NCI-H2029 (cell line): ENCODE measurements around the gene HLA-DMA.

Experiments
- DNase-seq: peaks from one replicate; lab custom pipeline; 2025; lab: John Stamatoyannopoulos, UW

Gene HLA-DMA

DNA sequence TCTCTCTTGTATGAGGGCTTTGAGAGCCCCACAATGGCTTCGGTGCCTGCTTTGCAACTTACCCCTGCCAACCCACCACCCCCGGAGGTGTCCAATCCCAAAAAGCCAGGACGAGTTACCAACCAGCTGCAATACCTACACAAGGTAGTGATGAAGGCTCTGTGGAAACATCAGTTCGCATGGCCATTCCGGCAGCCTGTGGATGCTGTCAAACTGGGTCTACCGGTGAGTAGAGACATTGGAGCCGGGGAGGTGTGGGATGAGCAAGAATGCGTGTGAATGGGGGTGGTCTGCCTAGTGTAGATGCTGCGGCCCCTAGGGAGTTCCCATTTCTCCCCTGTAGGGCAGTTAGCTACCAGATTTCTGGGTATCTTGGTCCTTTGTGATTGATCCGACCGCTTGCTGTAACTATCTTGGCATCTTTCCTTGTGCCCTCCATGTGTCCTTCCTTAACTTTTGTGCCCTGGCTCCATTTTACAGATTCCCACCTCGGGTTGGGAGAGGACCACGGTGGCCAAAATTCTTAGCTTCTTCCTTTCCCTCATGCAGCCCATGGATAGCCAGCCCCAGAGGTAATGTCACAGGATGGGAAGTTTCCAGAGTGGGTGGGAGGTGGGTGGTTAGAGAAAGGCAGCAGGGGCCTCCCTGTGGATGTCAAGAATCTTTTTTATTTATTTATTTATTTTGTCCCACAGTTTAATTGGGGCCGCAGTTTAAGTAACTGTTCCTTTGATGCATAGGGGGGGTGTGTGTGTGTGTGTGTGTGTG lies 21.8 kb upstream of the HLA-DMA start:
- DNase-seq, result no peak

DNA sequence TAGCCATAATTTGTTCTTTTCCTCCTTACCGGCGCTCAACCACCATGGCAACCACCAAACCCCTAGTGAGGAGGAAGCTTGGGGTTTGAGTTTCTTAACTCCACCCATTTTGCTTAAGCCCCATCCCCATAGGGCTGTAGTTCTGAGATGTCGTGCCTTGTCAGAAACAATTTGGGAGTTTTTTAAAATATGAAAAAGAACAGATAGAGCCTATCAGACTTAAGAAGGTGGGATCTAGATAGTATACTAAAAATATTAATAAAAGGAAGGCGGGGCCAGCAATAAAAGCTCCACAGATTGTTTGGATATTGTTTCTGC lies 21.1 kb upstream of the HLA-DMA start:
- peak; percentile 9 for DNase-seq

DNA sequence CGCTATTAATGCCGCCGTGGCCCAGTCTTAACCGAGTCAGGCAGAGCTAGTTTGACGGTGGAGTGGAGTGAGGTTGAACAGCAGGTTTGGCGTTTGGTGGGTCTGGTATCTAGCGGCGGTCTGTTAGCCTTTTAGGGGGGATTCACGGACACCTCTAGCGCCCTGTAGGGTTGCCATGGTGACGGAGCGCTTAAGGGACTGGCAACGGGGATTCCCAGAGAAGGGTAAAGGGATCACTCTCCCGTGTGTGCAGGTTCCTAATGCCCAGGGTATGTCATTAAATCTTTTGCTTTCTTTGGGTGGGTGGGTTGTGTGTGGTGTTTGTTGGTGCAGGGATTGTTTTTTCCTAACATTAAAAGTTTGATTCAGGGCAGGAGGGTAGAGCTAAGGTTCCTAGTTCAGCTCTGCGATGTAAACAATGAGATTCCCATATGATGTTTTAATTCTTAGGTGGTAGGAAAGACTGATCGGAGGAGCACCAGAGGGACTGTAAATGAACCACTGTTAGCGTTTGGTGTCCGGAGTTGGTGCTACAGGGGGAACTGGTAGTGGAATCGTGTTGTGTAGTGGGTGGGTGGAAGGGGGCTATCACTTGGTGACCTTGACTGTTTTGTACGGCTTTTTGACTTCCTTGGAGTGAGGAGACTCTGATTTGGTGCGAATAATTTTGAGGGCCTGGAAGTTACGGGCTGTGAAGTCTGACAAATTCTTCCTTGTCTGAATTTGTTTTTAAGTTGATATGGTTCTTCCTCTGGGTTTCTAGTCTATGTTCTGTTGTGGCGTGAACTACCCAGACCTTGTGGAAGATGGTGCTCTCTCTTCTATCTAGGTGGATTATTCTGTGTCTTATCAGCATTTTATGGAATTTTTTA lies 20.5 kb upstream of the HLA-DMA start:
- DNase-seq, result peak; percentile 58

DNA sequence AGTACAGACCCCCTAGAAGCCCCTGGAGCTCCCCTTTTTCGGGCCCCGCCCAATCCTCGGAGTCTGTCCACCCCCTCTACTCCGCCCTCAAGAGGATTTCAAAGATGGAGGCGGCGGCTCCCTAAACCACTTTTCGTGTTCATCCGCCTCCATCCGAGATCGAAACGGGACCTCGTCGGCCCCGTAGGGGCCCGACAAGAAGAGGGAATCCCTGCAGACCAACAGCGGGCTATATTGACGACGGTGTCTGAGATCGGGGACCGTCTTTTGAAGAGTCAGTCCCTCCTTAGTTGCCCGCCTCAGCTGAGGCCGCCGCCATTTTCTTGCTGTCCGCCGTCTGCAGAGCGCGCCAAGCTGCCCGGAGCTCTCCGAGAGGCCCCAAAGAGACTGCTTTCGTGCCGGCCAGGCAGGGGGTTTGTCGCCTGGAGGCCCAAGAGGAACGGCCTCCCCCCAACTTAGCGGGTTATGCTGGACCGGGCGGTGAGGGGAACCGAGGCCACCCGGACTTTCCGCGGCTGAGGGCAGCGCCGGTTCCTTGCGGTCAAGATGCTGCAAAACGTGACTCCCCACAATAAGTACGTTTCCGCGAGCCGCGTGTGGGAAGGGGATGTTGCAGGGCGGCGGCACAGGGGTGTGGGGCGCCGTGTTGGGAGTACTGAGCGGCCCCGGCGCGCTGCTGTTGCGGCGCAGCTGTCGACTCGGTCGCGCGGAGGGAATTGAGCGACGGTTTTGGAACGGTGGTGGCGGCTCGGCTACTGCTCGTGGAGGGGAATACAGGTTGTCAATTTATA lies 19.7 kb upstream of the HLA-DMA start:
- DNase-seq, result no peak

DNA sequence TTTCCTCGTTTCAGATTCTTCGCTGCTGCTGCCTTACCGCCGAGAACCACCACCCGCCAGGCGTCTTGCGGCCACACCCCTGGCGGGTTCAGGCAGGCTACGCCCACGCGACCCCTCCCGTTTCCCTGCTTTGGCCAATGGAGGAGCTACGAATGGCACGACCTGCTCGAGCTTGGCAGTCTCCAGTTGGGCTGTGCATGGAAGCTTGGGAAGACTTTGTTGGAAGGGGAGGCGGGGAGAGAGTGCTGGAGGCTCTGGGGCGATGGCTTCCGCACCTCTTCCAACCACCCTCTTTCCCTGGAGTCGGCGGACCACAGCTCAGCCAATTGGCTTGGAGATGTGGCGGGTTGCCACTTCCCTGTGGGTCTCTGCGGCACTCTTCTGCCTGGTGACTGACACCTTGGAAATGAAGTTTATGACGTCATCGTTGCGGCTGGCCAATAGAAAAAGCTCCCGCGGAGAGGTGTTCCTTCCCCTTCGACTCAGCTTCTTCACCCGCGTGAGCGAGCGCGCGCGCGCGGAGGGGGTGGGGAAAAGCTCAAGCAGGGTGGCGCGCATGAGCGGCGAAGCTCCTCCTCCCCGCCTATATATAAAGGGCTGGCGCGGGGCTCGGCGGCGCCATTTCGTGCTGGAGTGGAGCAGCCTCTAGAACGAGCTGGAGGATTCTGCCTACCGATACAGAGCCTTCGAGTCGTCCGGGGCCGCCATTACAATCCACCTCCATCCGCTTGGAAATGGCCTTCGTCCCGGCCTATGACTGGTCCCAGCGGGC lies 18.9 kb upstream of the HLA-DMA start:
- DNase-seq, result peak; percentile 99

DNA sequence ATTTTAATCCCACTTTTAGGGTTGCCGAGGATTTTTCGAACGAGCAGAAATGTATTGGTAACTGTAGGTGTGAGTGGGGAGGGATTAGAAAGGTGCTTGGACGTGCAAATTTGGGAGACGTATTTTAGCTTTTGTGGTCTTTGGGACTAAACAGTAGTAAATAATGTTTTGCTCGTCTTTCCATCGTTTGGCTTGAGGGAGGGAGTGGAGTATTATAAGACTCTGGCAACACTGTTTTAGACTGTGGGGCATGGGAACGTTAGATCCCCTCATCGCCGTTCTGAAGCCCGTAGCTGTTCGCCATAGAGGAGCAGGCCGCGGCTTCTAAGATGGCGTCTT lies 18.3 kb upstream of the HLA-DMA start:
- DNase-seq, result no peak

DNA sequence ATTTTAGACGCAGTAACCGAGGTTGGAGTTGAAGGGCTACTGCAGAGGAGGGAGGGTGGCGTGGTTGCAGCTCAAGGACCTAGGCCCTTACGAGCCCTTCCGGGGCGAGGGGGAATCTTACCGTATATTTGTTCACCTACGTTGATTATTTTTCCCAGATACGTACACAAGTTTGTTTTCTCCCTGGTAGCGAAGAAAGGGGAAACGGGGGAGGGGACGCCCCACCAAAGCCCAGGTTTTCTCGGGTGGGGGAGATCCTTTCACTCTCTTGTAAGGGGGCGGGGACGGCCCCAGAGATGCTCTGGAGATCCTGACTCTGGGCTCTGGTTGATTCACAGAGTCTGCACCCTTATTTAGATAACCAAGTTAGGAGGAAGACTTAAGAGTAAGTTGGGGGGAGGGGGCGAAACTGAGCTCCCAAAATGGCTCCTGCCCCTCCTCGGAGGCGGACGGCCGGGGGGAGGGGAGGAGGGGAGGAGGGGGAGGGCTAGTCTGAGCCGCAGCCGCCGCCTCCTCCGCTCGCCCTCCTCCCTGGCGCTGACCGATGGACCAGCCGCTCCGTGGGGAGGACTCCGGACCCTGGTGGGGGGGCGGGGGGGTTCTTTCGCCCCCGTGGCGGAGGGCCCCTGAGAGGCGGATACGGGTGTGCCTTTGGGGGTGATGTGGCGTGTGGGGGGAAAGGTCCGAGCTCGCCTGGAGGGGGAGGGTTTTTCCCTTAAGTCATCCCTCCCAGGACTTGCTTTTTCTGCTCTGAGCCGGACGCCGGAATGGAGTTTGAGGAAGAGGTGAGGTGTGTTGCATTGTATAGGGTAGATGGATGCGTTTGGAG lies 17.7 kb upstream of the HLA-DMA start:
- DNase-seq, result peak; percentile 82

DNA sequence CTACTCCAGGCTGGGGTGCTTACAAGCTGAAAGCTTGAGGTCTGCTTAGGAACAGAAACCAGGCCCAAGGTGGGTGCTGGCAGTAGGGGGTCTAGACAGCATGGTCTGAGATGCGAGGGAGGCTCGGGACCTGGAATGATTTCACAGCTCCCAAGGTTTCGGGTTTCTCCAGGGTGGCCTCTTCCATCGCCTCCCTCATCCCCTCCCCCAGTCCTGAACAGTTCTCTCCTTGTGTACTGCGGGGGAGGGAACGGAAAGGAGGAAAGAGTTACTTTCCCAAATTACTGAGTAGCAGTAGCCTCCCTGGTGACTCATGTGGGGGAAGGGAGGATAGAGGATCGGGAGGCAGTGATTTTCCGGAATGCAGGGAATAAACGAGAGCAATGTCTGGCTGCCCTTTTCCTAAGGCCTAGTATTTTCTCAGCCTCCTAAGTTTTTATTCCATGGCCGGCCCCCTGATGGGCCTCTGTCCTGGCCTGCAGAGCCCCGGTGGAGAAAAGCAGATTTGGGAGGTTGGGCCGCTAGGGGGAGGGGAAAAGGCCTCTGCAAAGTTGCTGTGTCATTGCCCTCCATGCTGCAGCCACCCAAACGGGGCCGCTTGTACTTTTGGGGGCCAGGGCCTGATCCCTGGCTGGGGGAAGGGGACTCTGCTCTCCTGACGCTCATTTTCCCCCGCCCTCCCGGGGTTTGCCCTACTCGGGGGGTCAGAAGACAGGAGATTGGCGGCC lies 17.0 kb upstream of the HLA-DMA start:
- peak; percentile 75 for DNase-seq

DNA sequence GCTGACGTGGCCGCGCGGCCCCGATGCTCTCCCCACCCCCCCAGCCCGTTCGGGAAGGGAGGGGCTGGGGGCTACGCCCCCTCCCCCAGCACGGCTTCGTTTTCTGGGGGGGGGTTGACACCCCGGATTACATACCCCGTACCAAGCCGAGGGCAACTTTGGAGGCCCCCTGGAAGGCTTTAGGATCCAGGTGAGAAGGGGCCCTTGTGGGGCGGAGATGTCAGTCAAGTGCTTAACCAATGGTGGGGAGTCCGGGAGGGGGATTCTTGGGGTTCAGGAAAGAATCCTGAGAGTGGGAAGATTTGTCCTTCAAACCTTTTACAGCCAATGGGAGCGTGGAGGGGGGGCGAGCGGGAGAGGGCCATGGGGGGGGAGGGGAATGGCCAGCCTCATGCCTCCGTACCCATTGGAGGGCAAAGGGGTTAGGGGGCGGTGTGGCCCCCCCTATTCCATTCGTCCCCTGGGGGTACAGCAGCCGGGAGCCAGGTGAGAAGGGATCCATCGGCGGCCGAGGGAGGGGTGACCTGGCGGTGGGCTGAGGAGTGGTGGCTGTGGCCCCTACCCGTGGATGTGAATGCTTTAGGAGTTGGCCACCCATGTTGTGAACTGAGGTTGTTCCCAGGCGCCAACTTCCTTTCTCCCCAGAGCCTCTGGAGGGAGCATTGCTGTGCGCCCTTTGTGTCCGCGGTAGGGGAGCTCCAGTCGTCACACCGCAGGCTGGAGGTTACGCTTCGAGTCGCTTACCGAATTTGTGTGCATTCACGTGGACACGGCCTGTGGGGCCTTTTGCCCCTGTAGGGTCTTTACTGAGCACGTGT lies 16.2 kb upstream of the HLA-DMA start:
- peak; percentile 72 for DNase-seq

DNA sequence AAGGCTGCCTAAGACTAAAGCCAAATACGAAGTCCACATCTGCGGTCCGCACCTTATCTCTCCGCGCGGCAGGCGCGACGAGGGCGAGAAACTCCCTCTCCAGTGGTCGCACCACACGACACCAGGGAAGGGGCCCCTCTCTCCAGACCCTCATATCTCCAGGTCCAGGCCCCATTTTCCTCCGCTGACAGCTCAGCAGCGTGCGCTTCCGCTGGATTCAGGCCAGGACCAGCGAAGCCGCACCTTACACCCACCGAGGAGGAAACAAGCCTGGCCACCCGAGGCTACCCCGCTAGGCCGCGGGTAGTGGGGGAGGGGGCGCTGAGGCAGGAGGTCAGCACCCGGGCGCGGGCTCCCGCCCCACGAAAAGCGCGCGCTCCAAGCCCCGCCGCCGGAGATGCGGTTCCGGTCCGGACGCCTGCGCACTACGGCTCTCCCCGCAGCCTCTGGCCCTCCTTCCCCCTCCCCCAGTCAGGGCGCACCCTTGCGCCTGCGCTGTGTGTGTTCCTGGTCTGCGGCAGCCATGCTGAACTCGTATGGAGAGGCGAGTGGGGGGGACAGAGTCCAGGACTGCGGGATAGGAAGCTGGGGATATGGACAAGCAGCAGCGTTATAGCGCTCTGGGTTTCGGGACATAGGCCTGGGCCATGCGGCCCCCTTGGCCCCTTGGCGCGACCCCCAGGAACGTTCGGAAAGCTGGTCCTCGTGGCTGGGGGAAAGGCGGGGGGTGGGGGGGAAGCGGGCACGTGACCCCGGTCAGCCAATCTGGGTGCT lies 15.4 kb upstream of the HLA-DMA start, which contains the start of gene BRD2:
Gene BRD2, plus strand, starts transcription at position 502 of the 774 bp plus-strand sequence. CDS start 4,305 bp downstream, outside the sequence.
- peak; percentile 92 for DNase-seq

DNA sequence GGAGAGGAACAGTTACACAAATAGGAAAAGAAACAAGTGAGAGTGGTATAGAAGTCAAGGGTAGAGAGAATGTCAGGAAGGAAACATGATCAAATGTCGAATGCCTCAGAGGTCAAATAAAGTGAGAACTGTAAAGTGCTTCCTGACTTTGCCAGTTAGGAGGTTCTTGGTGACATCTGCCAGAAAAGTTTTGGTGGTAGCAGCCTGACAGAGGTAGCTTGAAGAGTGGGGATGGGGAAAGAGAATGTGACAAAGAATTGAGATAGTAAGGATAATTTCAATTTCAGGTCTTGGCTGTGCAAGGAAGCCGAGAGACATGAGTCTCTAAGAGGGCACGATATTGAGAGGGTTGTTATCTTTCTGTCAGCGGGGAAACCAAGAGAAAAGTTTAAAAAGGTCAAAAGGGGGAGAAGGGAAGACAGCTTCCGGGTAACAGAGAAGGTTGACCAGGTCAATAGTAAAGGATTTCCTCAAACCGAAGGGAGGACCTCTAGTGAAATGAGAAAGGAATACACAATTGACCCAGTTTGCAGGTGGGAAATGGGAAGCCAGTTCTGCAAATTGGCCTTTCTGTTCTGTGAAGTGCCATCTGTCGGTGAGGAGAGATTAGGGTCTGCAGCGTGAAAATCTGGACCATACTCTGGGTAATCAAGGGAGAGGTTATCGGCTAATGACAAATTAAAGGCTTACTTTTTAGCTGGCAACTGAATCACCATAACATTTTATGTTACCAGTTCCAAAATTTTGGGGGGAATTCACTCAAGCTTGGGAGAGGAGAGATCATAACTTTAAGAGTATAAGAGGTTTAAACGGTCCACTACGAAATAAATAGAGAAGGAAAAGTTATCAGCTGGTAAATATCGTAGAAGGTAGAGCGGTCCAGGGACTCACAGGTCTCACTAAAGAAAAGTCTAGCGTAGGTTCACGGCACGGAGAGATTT lies 14.5 kb upstream of the HLA-DMA start:
- DNase-seq, result peak; percentile 6

DNA sequence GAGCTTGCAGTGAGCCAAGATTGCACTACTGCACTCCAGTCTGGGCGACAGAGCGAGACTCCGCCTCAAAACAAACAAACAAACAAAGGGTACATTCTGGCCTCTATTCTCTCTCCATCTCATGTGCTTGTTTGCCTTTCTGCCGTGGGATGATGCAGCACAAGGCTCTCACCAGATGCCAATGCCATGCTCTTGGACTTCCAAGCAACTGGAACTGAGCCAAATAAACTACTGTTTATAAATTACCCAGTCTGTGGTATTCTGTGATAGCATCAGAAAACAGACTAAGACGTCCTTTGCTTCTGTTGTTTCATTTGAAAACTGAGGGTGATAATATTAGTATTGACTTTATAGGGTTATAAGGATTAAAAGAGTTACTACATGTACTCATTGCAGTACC lies 11.9 kb upstream of the HLA-DMA start:
- no peak for DNase-seq

DNA sequence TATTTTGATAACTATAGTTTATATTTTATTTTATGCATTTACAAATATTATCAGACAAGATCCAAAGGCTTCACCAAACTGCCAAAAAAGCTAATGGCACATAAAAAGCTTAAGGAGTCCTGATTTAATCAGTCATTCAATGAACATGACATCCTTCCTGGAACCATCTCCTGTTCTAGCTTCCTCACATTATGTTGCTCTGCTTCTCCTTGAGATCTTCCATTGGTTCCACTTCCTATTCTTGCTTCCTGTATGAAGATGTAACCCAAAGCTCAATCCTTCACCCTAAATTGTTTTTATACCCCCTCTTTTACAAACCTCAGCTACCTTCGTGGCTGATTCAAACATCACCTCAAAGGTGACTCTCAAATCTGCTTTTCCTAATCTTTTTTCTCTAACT lies 11.0 kb upstream of the HLA-DMA start:
- no peak for DNase-seq

DNA sequence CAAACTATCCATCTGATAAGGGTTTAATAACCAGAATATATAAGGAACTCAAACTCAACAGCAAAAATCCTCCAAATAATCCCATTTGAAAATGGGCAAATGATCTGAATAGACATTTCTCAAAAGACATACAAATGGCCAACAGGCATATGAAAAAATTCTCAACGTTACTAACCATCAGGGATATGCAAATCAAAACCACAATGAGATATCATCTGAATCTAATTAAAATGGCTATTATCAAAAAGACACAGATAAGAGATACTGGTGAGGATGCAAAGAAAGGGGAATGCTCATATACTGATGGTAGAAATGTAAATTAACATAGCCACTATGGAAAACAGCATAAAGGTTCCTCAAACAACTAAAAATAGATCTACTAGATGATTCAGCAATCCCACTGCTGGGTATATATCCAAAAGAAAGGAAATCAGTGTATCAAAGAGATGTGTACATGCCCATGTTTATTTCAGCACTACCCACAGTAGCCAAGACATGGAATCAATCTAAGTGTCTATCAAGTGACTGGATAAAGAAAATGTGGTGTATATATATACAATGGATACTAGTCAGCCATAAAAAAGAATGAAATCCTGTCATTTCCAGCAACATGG lies 9.4 kb upstream of the HLA-DMA start:
- DNase-seq, result no peak

DNA sequence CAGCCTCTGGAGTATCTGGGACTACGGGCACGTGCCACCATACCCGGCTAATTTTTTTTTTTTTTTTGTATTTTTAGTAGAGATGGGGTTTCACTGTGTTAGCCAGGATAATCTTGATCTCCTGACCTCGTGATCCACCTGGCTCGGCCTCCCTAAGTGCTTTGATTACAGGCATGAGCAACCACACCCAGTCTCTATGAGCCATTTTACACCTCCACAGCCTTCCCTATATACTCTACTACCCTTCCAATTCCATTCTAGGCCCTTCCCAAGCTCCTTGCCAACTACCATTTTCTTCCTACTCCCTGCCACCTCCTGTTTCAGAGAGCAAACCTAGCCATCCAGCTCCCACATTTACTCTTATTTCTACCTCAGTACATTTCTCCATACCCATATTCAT lies 7.7 kb upstream of the HLA-DMA start:
- DNase-seq, result no peak

DNA sequence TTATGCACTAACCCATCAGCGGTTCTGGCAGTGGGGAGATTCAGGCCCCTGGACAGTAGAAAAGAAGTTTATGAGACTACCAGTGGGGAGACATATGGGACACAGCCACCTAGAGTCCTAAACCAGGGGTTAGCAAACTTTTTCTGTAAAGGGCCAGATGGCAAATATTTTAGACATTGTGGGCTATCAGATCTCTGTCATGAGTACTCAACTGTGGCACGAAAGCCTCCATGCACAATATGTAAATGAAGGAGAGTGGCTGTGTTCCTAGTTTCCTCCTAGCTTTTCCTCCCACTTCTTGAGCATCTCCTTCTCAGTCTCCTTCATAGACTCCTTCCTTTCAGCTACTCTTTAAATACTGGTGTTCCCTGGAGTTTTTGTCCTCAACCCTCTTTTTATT lies 3.3 kb upstream of the HLA-DMA start:
- no peak for DNase-seq
